Sciatic nerve (tissue), 2 donors: Measurements from ENCODE around the gene C2orf74. TPM values are rescaled to one million over a fixed set of nuclear protein-coding genes. Genes with fewer than 3 reads are reported as not detected.
"Not testable (repeated sequence)": the region's sequence is repeated elsewhere in the genome, so short reads cannot be mapped to it uniquely, and the experiment has no call there.

Source experiments
- ATAC-seq: fragments of 200-7000 bp; cut with Tn5 transposase; one replicate; pipeline ENCODE4 v1.9.1; 2020; ENCODE audit warnings: mild to moderate bottlenecking, moderate library complexity
- DNase-seq: peaks from one replicate; pipeline ENCODE4 v3.0.0-alpha.2; 2020; ENCODE audit warnings: low spot score
- intact Hi-C: fragments of 100-400 bp; cut with DNase I; formaldehyde crosslinking; loops from one replicate; pipeline ENCODE4 v1.14.2; 2022
- total RNA-seq: library from RNA; stranded (reverse); fragmentation: NEBNext Ultra II Directional; extraction: Animal tissue kit (Norgen Biotek cat#: 25700); gene quantifications from one replicate; pipeline ENCODE4 v1.2.1, GENCODE V29; 2021
- donor health status: DM: no; HTN: no; CAD: no.
- donor health status: DM: no; HTN: no; CAD: no.

The C2orf74 gene
- total RNA-seq, 1 donor from 2014 or later: 28.4 TPM

GRCh38 chr2:61193670-61194561, 31.9 kb downstream of the C2orf74 start:
- DNase-seq (no peak), ATAC-seq (no peak)
- intact Hi-C loops: no loop called here

- DNase-seq, intact Hi-C loops, ATAC-seq: not testable (repeated sequence)
Measured at GRCh38 chr2:61194646-61195045, 32.7 kb downstream of the C2orf74 start.

GRCh38 chr2:61196671-61197070, 34.7 kb downstream of the C2orf74 start:
- DNase-seq (no peak), ATAC-seq (no peak)
- intact Hi-C loops: no loop called here

GRCh38 chr2:61205132-61205531, 43.1 kb downstream of the C2orf74 start:
- intact Hi-C loops: no loop called here
- ATAC-seq (no peak), DNase-seq (no peak)

- intact Hi-C loops: no loop called here
- ATAC-seq (peak; percentile 68), DNase-seq (no peak)
Measured at GRCh38 chr2:61210332-61210981, 48.5 kb downstream of the C2orf74 start.

GRCh38 chr2:61214171-61214570, 52.2 kb downstream of the C2orf74 start:
- DNase-seq (no peak), ATAC-seq (no peak)
- intact Hi-C loops: no loop called here

Other genes with a start within 250 kb of the C2orf74 start
- 22.6 TPM for gene PEX13, start 144.5 kb upstream of the C2orf74 start, total RNA-seq
- gene PUS10, start 143.9 kb upstream of the C2orf74 start, total RNA-seq: 8.2 TPM
- gene SANBR, start 96.3 kb upstream of the C2orf74 start, total RNA-seq: 19.7 TPM